HG03520 (cell line): Measurements from ENCODE around the gene UBE3D.
"Not testable (repeated sequence)": the region's sequence is repeated elsewhere in the genome, so short reads cannot be mapped to it uniquely, and the experiment has no call there.

ENCODE experiments used
- ATAC-seq: cut with Tn5 transposase; IDR thresholded peaks from one replicate; pipeline ENCODE4 v1.9.1; 2021; ENCODE audit warnings: mild to moderate bottlenecking, moderate library complexity; ENCODE audit not compliant: unreplicated experiment

UBE3D gene

GRCh38 chr6:83057705-83058321 is 7.8 kb downstream of the UBE3D start:
- peak; percentile 88 for ATAC-seq

DNA sequence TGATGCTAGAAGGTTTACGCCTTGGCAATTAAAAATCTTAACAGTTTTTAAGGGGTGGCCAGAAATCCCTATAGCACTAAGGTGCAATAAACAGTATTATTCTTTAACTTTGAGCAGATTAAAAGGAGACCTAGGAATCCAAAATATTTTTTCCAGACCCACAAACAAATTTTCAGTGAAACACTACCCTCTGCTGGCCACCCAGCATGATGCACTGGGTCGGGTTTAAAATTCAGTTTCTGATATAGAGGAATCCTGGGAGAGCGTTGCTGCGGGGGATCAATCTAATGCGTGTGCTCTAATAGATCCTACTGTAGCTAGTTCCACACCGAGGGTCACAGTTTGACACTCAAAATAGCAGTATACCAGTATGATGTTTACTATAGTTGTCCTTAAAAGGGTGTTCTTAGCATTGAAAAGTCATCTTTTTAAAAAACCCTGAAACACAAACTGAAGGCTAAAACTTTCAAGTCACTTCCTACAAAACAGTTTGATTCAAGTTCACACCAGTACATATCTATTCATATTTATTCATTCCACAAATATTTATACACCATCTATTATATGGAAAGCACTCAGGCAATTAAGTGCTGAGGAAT is 10.2 kb downstream of the UBE3D start:
- peak; percentile 53 for ATAC-seq

GRCh38 chr6:83053678-83054077 is 12.0 kb downstream of the UBE3D start:
- no peak for ATAC-seq

DNA sequence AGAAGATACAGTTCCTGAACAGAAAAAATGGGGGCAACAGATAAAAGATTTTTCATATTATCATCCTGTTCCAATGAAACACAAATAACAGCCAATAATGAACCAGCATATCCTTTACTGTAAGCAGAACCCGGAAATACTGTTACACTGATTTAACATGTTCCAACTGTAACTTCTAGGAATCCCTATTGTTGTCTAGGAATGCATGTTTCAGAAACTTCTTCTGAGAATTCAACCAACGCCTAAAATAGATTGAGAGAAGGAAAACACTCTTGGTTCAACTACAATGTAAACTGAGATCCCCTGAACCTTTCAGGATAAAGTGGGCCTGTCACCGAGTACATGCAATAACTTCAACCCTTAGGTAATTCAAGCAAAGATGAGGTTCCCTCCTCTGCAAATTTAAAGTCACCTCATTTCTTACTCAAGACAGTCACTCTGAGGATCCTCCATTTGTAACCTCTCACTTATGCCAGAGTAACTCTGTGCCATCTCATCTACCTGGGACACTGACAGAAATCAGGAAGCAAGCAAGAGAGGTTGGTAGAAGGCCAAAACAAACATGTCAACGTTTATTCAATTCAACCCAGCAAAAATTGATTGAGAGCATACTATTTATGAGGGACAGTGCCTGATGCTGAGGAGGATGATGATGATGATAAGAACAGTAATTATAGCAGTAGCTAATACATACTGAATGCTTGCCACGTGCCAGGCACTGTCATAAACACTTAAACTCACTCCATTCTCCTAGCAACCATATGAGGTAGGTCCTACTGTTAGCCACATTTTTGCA is 14.1 kb downstream of the UBE3D start:
- no peak for ATAC-seq

GRCh38 chr6:83047065-83047754 is 18.4 kb downstream of the UBE3D start:
- ATAC-seq: no peak

- no peak for ATAC-seq
Observed at GRCh38 chr6:83044091-83044768, 21.4 kb downstream of the UBE3D start.

- ATAC-seq: no peak
Observed at GRCh38 chr6:83042467-83043053, 23.1 kb downstream of the UBE3D start.

DNA sequence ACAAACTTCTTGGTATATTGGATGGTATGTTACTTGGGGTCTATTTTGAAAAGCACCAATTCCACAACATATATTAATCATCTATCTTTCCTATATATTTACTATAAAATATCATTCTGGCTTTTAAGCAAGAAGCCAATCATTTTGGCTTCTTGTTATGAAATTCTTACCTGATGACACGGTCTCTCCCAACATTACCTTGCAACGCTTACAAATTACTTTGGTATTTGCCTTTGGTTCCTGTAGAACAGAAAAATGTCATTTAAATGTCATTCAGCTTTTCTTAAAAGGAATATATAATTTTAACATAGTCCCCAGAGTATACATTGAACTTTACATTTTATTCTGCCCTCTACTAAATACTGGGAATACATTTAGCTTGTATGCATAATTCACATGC is 27.4 kb downstream of the UBE3D start:
- no peak for ATAC-seq

DNA sequence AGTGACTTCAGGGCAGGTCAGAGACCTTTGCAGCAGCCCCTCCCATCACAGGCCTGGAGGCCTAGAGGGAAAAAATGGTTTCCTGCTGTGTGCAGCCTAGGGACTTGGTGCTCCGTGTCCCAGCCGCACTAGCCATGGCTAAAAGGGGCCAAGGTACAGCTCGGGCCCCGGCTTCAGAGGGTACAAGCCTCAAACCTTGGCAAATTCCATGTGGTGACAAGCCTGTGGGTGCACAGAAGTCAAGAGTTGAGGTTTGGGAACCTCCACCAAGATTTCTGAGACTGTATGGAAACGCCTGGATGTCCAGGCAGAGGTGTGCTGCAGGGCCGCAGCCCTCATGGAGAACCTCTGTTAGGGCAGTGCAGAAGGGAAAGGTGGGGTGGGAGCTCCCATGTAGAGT is 34.0 kb downstream of the UBE3D start:
- ATAC-seq: no peak

GRCh38 chr6:83019741-83020140 is 45.9 kb downstream of the UBE3D start:
- no peak for ATAC-seq

DNA sequence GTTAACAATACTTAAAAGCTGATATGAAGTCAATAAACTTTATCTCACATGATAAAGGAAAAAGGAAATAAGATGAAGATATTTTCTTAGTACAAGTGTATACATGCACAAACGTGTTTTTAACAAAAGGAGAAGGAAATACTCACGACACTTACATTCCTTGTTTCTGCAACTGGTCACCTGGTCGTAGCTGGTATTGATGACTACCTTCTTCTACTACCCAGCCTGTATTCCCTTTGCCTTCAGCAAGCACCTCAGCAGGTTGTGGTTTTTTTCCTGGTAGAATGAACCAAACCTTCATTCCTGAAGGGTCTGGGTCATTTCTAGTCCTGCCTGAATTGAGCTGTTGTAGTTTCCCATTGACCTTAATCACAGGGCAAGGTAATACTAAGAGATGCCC is 54.5 kb downstream of the UBE3D start:
- ATAC-seq: not testable (repeated sequence)

- ATAC-seq: no peak
Observed at GRCh38 chr6:83008626-83009025, 57.0 kb downstream of the UBE3D start.

- ATAC-seq: no peak
Observed at GRCh38 chr6:83006270-83006905, 59.3 kb downstream of the UBE3D start.

GRCh38 chr6:82996156-82996555 is 69.5 kb downstream of the UBE3D start:
- no peak for ATAC-seq

DNA sequence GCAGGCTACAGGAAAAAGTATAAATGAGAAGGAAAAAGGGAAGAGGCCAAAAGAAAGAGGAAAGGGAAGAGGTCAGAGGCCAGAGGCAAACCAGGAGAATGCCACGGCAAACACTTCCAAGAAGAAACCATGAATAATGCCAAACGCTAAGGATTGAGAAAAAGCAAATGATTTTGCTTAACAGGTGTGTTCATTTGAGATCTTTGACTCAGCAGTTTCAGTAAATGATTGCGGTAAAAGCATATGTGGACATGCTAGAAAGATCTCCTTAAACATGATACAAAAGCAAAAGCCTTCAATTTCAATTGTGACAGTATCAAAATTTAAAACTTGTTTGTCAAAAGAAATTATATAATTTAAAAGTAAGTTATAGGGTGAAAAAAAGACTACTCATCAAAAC is 70.6 kb downstream of the UBE3D start:
- no peak for ATAC-seq

DNA sequence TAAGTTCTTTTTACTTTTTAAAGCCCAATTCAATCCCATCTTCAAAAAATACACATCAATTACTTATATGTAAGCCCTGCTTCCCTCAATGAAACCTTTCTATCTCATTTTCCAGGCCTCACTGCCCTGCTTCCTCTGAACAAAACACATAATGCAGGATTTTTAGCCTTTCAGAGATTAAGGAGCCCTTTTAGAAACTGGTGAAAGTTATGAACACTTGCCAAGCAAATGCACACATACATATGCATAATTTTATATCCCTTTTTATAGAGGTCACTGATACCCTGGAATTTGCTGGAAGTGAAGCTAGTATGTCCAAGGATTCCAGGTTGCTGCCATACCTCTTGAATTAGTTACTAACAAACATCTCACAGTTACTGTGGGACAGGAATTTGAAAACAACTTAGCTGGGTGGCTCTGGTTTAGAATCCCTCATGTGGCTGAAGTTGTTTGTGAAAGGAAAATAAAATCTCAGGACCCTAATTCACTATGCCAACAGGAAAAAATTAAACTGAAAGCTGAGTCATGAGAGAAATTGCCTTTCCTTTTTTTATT is 75.8 kb downstream of the UBE3D start:
- no peak for ATAC-seq

- ATAC-seq: no peak
Observed at GRCh38 chr6:82988930-82989351, 76.7 kb downstream of the UBE3D start.

DNA sequence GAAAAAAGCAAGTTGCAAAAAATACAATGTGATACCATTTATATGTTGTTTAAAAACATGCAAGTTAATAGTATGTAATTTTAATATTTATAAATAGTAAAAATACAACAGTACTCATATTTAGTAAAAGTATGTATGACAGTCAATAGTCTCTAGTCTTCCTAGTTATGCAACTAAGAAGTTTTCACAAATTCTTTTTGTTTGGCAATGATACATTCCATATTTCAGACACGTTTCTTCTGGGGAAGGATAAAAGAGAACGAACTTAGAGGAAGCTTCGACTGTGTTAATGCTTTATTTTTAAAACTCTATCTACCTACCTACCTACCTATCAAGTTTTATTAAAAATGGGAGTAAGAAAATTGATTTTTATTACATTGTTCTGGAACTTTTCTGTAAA is 77.7 kb downstream of the UBE3D start:
- ATAC-seq: no peak

DNA sequence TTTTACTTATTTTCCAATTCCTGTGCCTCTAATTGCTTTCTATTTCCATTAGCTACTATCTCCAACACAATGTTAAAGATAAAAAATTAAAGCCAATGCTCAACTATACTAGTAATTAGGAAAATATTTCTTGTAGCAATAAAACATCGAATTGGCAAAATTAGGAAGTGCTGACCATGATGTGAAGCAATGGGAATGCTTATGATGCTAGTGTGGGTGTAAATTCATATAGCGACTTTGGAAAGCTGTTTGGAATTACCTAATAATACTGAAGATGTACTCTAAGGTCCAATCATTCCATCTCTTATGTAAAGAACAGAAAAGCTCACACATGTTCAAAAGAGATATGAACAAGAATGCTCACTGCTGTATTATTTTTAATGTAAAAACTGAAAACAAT is 78.2 kb downstream of the UBE3D start:
- ATAC-seq: no peak

- ATAC-seq: no peak
Observed at GRCh38 chr6:82984720-82985119, 80.9 kb downstream of the UBE3D start.
